Chondrocyte (in vitro differentiated cells): ENCODE measurements around the gene KAT8. TPM values are rescaled to one million over a fixed set of nuclear protein-coding genes. Genes with fewer than 3 reads are reported as not detected.
A peak's percentile ranks its signal among the peaks of the same experiment; 100 is the strongest.

Experiments used
- DNase-seq: peaks from one replicate; pipeline ENCODE4 v3.0.0; 2021; ENCODE audit warnings: mixed read lengths, low spot score
- H3K27ac Mint-ChIP-seq: one replicate; pipeline ENCODE4 v1.8.0; 2021; ENCODE audit warnings: mild to moderate bottlenecking, moderate library complexity, mixed read lengths; ENCODE audit not compliant: unreplicated experiment
- H3K27me3 Mint-ChIP-seq: 2 replicates; pipeline ENCODE4 v1.8.0; 2021; ENCODE audit warnings: low read depth, mixed read lengths
- H3K36me3 Mint-ChIP-seq: 2 replicates; pipeline ENCODE4 v1.8.0; 2021; ENCODE audit warnings: low read depth, mixed read lengths
- H3K4me1 Mint-ChIP-seq: 2 replicates; pipeline ENCODE4 v1.8.0; 2021; ENCODE audit warnings: low read depth, mild to moderate bottlenecking, mixed read lengths
- H3K4me3 Mint-ChIP-seq: one replicate; pipeline ENCODE4 v1.8.0; 2021; ENCODE audit warnings: mild to moderate bottlenecking, moderate library complexity, mixed read lengths; ENCODE audit not compliant: unreplicated experiment
- H3K9me3 Mint-ChIP-seq: 2 replicates; pipeline ENCODE4 v1.8.0; 2021; ENCODE audit warnings: low read depth, mixed read lengths
- CTCF ChIP-seq: fragments of 200-600 bp; sonication (generic); IDR thresholded peaks from 2 replicates; pipeline ENCODE4 v1.5.0; 2021; ENCODE audit warnings: antibody characterized with exemption, mild to moderate bottlenecking, moderate library complexity
- total RNA-seq: library from RNA; stranded (reverse); gene quantifications from 3 replicates; pipeline ENCODE4 v1.2.1, GENCODE V29; 2021

KAT8 gene
- total RNA-seq, 1 donor from 2014 or later, result 34.7 TPM

GRCh38 chr16:31073970-31074813 is 43.3 kb upstream of the KAT8 start, which contains the start of the genes ZNF646 and ZNF668:
ZNF646 (plus strand) TSS chr16:31074422; CDS start chr16:31076325, 1,903 bp downstream.
ZNF668 (minus strand) TSS chr16:31074240; CDS start chr16:31064459, 9,781 bp downstream.
- Mint-ChIP-seq H3K27ac (peak within 1 kb of the TSS; percentile 98), H3K36me3 (peaks cover 11% of the 10 kb centered on the region), H3K4me3 (peak within 1 kb of the TSS; percentile 99), H3K4me1 (peaks cover 28% of the 10 kb centered on the region), H3K9me3 (no peaks in the 10 kb centered on the region), H3K27me3 (no peaks in the 10 kb centered on the region)
- DNase-seq, result peak; percentile 99
- peak; percentile 9 for TF ChIP-seq CTCF

GRCh38 chr16:31074814-31075183 is 42.7 kb upstream of the KAT8 start:
- TF ChIP-seq CTCF, result no peak
- Mint-ChIP-seq H3K27ac (peak overlapping the region; percentile 97), H3K4me1 (peaks cover 28% of the 10 kb centered on the region), H3K27me3 (no peaks in the 10 kb centered on the region), H3K9me3 (no peaks in the 10 kb centered on the region), H3K4me3 (peak overlapping the region; percentile 99), H3K36me3 (peaks cover 13% of the 10 kb centered on the region)
- DNase-seq, result no peak

- H3K9me3 Mint-ChIP-seq, result no peaks in the 10 kb centered on the region
- DNase-seq, result no peak
- peaks cover 14% of the 10 kb centered on the region for H3K36me3 Mint-ChIP-seq
- H3K27ac Mint-ChIP-seq, result no peak overlapping the region
- peaks cover 31% of the 10 kb centered on the region for H3K4me1 Mint-ChIP-seq
- TF ChIP-seq CTCF, result no peak
- H3K27me3 Mint-ChIP-seq, result no peaks in the 10 kb centered on the region
- H3K4me3 Mint-ChIP-seq, result no peak overlapping the region
These were observed 41.1 kb upstream of the KAT8 start for GRCh38 chr16:31076319-31076718.

GRCh38 chr16:31077024-31077423 is 40.4 kb upstream of the KAT8 start:
- Mint-ChIP-seq H3K9me3 (no peaks in the 10 kb centered on the region), H3K27me3 (no peaks in the 10 kb centered on the region), H3K27ac (no peak overlapping the region), H3K4me3 (no peak overlapping the region), H3K4me1 (peaks cover 26% of the 10 kb centered on the region), H3K36me3 (peaks cover 14% of the 10 kb centered on the region)
- no peak for TF ChIP-seq CTCF
- DNase-seq, result no peak

- no peak for TF ChIP-seq CTCF
- Mint-ChIP-seq H3K4me1 (peaks cover 22% of the 10 kb centered on the region), H3K27me3 (no peaks in the 10 kb centered on the region), H3K4me3 (no peak overlapping the region), H3K9me3 (no peaks in the 10 kb centered on the region), H3K27ac (no peak overlapping the region), H3K36me3 (peaks cover 14% of the 10 kb centered on the region)
- no peak for DNase-seq
These were observed 39.7 kb upstream of the KAT8 start for GRCh38 chr16:31077592-31078396.
